ENCODE results near the gene OAS2.

Gene OAS2

DNA sequence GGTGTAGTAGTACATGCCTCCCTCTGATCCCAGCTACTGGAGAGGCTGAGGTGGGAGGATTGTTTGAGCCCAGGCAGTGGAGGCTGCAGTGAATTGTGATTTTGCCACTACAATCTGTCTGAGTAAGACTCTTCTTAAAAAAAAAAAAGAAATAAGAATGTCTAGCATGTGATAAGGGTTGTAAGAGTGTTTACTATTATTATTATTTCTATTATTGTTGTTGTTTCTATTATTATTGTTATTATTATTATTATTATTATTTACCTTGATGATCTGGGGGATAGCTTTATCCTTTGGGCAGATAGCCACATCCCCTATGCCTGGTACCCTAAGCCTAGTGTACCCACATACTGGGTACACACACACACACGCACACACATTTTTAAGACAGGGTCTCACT lies 35.7 kb upstream of the OAS2 start:
- TF ChIP-seq CTCF (conservative IDR thresholded peaks at IDR 0.05; ENCODE audit: control insufficient read depth, insufficient read depth, low read depth, low read length): no peak
- DNase-seq (ENCODE audit: low read depth): no peak
- H3K4me3 ChIP-seq (ENCODE audit: control insufficient read depth, low read depth, low read length): no peak overlapping the region

DNA sequence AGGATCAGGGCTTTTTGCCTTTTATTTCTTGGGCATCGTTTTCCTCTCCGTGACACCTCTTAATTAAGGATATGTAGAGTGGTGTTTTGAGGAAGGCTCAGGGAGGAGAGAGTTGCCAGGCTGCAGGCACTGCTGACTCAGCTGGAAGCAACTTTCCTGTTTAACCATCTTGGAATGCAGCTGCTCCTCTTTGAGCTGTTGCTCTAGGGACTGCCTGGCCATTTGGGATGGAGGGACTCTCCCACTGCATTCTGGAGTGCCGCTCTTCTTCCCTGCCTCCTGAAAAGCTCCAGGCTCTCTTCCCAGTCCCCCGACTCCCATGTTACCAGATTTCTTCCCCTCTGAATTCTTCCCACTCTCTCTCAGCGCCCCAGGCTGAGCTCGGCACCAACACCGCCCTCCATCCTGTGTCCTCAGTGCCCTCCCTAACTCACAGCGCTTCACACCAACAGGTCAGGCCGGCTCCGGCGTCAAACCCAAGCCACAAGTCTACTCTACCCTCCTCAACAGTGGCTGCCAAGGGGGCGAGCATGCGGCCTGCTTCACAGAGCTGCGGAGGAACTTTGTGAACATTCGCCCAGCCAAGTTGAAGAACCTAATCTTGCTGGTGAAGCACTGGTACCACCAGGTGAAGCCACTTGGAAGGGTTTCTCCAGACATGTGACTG lies 34.2 kb upstream of the OAS2 start:
- DNase-seq (ENCODE audit: low read depth): no peak
- no peak for TF ChIP-seq CTCF (conservative IDR thresholded peaks at IDR 0.05; ENCODE audit: control insufficient read depth, insufficient read depth, low read depth, low read length)
- H3K4me3 ChIP-seq (ENCODE audit: control insufficient read depth, low read depth, low read length): no peak overlapping the region

- DNase-seq (ENCODE audit: low read depth): no peak
- no peak for TF ChIP-seq CTCF (conservative IDR thresholded peaks at IDR 0.05; ENCODE audit: control insufficient read depth, insufficient read depth, low read depth, low read length)
- H3K4me3 ChIP-seq (ENCODE audit: control insufficient read depth, low read depth, low read length): no peak overlapping the region
Measured at GRCh38 chr12:112945515-112945914, 32.8 kb upstream of the OAS2 start.

DNA sequence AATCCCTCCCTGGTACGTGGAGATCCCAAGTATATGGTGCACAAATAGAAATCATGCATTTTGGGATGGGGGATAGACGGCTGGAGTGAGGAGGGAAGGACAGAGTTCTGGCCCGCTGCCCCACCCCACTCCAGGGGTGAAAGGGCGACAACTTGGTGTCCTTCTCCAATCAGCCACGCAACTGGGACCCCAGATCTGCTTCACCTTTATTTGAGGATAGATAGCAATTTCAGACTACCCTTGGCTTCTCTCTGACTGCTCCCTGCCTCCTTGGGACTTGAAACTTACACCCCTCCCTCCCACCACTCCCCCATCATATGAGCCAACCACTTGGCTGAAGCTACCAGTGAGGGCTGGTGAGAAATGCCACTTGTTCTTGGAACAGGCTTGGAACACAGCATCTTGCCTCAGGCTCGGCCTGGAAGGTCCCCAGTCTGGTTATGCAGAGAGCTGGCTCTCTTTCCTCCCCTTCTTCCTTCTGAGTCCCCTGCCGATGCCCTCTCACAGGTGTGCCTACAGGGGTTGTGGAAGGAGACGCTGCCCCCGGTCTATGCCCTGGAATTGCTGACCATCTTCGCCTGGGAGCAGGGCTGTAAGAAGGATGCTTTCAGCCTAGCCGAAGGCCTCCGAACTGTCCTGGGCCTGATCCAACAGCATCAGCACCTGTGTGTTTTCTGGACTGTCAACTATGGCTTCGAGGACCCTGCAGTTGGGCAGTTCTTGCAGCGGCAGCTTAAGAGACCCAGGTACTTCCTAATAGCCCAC lies 31.9 kb upstream of the OAS2 start:
- H3K4me3 ChIP-seq (ENCODE audit: control insufficient read depth, low read depth, low read length): no peak overlapping the region
- no peak for DNase-seq (ENCODE audit: low read depth)
- no peak for TF ChIP-seq CTCF (conservative IDR thresholded peaks at IDR 0.05; ENCODE audit: control insufficient read depth, insufficient read depth, low read depth, low read length)

DNA sequence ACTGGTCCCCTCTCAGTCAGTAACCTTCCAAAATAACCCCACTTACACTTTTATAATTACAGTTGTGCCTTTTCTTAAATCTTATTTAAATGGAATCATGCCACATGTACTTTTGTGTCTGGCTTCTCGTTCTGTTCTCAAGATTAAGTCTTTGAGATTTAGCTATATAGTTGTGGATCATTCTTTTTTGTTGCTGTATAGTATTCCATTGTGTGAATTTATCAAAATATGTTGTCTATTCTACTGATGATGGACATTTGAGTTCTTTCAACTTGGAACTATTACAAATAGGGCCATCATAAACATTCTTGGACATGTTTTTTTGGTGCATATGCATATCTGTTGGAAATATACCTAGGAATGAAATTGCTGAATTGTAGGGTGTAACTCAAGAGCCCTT lies 31.0 kb upstream of the OAS2 start:
- TF ChIP-seq CTCF (conservative IDR thresholded peaks at IDR 0.05; ENCODE audit: control insufficient read depth, insufficient read depth, low read depth, low read length): no peak
- H3K4me3 ChIP-seq (ENCODE audit: control insufficient read depth, low read depth, low read length): no peak overlapping the region
- no peak for DNase-seq (ENCODE audit: low read depth)

GRCh38 chr12:112947761-112948160 lies 30.6 kb upstream of the OAS2 start:
- TF ChIP-seq CTCF (conservative IDR thresholded peaks at IDR 0.05; ENCODE audit: control insufficient read depth, insufficient read depth, low read depth, low read length): no peak
- no peak overlapping the region for H3K4me3 ChIP-seq (ENCODE audit: control insufficient read depth, low read depth, low read length)
- DNase-seq (ENCODE audit: low read depth): no peak
